Eye (tissue), 1 donor: ENCODE measurements around the gene SETDB2.
A peak's percentile ranks its signal among the peaks of the same experiment; 100 is the strongest.

Experiments used
- DNase-seq: peaks from one replicate; pipeline ENCODE4 v3.0.0-alpha.2; 2015

The SETDB2 gene

DNA sequence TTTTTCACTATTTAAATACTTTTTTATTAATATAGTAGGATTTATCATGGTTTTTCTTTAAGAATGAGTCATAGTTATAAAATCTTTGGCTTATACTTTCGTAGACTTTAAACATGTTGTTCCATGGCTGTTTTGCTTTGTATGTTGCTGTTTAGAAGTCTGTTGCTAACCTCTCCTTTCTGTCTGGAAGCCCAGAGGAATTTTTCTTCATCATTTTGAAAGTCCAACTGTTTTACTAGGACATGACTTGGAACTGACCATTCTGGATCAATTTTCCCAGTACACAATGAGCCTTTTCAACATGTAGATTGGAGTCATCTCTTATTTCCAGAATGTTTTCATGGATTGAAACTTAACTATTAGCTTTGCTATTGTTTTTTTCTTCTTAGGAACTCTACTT lies 8.1 kb upstream of the SETDB2 start:
- no peak for DNase-seq

DNA sequence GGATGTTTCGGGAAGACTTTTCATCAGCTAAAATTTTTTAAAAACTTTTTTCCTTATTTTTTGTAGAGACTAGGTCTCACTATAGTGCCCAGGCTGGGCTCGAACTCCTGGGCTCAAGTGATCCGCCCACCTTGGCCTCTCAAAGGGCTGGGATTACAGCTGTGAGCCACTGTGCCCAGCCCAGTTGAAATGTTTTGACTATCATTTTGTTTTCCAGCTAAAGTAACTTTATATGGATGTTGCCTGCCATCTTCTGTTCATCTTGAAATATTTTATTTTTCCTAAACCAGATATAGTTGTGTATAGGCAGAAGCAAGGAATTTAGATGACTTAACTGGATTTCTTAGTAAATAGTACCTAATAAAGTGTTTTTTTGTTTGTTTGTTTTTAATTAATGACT lies 7.2 kb upstream of the SETDB2 start:
- DNase-seq, result peak; percentile 30

DNA sequence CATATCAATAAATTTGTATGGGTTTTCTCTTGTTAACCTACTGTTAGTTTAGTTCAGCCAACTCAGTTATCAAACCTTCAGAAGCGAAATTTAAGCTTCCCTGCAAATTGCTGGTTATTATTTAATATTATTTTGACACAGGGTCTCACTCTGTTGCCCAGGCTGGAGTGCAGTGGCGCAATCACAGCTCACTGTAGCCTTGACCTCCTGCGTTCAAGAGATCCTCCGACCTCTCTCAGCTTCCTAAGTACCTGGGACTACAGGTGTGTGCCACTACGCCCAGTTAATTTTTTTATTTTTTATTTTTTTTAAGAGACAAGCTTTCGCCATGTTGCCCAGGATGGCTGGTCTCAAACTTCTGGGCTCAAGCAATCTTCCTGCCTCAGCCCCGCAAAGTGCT lies 6.4 kb upstream of the SETDB2 start:
- DNase-seq, result no peak

DNA sequence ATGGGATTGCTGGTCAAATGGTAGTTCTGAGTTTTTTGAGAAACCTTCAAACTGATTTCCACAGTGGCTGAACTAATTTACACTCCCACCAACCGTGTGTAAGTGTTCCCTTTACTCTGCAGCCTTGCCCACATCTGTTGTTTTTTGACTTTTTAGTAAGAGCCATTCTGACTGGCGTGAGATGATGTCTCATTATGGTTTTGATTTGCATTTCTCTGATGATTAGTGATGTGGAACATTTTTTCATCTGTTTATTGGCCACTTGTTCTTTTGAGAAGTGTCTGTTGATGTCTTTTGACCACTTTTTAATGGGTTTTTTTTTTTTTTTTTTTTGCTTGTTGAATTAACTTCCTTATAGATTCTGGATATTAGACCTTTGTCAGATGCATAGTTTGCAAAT lies 4.5 kb upstream of the SETDB2 start:
- DNase-seq, result no peak

DNA sequence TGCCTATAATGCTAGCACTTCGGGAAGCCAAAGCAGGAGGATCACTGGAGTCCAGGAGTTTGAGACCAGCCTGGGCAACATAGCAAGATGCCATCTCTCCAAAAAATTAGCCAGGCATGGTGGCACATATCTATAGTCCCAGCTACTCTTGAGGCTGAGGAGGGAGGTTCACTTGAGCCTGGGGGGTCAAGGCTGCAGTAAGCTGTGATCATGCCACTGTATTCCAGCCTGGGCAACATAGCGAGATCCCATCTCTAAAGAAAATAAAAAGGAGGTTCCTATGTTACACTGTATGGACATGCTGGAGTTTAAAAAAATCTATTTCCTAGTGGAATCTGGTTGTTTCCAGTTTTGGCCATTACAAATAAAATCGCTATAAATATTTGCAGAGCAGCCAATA lies 2.8 kb upstream of the SETDB2 start:
- no peak for DNase-seq

DNA sequence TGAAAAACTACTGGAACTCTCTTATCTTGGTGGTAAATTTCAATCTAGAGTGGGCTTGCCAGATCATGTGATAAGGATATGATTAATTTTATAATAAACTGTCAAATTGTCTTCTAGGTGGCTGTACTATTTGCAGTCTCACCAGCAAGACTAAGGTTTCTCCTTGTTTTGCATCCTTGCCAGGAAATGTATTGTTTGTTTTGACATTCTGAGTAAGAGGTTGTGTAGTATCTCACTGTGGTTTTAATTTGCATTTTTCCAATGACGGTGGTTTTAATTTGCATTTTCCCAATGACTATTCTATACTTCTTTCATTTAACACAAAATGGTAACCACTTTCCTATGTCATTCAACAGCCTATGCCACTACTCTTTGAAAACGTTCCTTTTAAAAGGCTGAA lies 2.2 kb upstream of the SETDB2 start:
- no peak for DNase-seq

DNA sequence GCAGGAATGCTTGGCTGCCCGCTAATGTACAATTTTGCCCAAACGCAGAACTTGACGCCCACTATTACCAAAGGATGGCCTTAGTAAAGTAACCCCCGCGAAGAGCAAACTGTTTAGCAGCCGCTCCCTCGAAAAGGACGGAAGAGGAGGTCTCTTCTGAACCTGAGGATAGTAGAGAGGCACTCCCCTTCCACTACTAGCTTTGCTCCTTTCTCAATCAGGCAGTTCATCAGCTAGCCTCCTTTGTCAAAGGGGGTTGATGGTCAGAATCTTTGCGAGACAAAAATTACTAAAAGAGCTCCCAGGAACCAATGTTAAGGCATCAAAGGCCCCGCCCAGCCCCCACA lies 744 bp upstream of the SETDB2 start:
- no peak for DNase-seq

DNA sequence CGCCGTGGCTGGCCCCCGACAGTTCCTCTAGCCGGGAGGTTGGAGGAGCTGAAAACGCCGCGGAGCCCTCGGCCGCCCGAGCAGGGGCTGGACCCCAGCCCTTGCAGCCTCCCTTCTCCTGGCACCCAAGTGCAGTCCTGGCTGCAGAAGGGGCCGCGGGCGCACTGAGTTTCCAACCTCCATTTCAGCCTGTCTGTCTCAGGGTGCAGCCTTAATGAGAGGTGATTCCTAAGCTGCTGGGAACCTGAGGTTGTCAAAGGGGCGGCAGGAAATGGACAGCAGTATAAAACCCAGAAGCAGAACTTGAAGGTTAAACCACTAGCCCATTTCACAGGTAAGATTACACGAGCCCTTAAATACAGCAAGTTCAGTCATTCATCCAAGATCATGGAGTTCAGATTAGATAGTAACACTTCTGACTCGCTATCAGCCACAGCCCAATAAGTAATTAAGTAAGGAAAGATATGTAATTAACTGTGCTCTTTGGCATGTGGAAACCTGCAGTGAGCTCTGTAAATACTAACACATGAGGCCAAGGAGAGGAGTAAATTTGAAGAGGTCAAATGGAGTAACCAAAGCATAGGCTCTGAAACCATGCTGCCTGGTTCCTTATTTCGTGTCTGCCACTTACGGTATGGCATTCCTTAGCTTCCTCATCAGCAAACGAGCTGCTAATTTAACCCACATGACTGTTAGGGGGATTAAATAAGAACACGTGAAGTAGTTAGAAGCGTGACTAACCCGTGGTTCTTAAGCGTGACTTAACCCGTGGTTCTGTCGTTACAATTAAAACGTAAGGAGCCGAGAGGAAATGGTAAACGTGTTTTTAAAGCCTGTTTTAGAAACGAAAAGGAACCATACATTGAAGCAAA lies 686 bp downstream of the SETDB2 start:
- DNase-seq, result peak; percentile 66

DNA sequence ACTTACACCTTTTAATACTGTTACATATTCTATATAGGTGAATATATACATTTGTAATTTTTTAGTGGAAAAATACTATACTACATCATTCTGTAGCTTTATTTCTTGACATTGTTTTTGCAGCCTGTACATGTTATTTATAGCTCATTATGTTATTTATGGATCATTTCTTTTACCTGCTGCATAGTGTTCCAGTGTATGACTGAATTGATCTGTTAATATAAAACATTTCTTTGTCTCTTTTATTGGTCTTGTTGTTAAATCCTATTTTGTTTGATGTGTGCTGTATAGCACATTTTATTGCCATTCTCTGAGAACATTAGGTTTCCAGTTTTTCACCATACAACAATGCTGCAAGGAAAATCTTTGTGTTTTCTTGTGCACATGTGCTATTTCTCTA lies 2.4 kb downstream of the SETDB2 start:
- no peak for DNase-seq

DNA sequence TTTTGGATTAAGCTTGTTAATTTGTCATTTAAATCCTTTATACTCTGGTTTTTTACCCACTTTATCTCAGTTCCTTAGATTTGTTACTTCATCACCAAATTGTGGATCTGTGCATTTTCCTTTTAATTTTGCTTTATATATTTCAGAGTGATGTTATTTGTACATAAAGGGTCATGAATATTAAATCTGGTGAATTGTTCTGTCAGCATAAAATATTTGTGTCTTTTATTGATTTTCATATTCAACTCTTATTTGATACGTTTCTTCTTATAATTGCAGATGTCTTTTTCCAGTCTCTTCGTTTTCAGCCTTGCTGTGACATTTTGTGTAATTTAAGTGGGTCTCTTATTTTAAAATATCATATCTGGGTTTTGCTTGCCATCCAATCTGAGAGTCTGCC lies 4.7 kb downstream of the SETDB2 start:
- DNase-seq, result no peak

DNA sequence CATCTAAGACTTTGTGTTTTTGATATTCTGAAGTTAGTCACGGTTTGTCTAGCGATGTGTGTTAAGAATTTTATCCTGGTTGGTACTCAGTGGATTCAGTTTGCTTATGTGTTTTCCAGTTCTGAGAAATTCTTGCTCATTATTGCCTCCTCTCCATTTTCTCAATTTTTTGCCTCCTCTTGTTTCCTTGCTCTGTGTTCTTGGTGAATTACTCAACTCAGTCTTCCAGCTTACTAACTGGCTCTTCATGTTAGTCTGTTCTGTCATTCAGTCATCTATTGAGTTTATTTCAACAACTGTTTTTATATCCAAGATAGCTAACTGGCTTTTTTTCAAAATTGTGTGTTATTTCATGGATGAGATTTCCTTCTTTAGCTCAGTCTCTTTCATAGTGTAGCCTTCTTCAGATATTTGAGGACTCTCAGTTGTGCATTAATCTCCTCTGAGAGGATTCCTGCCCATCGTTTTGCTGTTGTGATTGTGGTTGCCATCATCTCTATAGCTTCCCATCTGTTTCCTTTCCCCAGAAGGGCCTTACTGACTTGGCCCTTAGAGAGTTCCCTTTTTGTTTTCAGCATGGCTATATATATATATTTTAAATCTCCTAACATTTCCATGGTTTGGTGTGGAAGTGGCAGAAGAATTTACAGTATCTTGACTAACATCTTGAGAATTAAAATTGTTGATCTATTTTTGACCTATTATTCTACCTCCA lies 6.2 kb downstream of the SETDB2 start:
- DNase-seq, result no peak

DNA sequence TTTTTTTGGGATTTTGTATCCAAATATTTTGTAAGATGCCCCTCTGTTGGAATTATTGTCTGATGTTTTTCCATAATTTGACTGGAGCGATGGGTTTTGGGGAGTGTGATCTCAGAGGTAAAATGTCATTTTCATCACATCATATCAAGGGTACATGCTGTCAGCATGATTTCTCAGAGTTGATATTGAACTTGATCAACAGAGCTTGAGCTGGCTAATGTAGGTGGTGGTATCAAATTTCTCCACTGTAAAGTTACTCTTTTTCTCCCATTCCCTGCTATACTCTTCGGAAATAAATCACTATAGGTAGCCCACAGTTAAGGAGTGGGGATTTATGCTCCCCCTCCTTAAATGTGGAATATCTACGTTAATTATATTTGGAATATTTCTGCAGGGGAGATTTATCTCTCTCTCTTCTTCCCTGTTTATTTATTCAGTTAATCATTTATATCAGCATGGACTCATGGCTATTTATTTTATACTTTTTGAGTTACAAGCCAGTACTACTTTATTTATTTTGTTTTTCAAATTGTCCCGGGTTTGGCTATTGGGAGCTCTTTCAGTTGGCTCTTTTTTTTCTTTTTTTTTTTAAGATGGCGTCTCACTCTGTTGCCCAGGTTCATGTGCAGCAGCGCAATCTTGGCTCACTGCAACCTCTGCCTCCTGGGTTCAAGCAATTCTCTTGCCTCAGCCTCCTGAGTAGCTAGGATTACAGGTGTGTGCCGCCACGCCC lies 8.8 kb downstream of the SETDB2 start:
- DNase-seq, result no peak

DNA sequence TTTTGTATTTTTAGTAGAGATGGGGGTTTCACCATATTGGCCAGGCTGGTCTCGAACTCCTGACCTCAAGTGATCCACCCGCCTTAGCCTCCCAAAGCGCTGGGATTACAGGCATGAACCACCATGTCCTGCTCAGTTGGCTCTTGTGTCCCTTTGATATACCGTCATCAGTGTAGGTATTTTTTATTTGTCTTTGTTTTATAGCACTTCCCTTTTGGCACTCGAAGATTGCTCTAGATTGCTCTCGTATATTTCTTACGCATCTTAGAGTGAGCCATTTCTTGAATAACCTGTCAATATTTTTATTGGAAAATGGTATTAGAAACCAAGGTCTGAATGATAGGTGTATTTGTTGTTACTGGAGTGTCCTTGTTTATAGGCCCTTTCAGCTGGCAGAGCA lies 9.4 kb downstream of the SETDB2 start:
- DNase-seq, result no peak

DNA sequence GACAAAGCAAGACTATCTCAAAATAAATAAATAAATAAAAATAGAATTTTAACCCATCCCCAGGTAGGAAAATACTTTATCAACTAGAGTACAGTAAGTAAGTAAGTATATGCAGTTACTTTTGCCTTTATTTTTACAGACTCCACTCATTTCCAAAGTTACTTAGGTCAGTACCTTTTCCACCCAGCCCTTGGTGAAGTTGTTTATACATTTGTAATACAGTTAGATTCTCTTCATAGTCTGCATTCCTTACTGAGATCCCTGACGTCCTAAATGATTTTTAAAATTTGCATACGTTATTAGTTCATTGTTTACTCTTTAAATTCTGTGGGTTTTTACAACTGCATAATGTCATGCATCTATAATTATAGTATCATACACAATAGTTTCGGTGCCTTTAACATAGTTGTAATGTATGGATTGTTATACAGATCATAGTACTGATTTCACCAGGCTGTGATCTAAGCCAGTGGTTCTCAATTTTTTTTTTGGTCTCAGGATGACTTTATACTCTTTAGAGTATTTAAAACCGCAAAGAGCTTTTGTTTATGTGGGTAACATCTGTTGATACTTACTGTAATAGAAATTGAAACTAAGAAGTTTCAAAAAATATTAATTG lies 10.4 kb downstream of the SETDB2 start:
- DNase-seq, result no peak

DNA sequence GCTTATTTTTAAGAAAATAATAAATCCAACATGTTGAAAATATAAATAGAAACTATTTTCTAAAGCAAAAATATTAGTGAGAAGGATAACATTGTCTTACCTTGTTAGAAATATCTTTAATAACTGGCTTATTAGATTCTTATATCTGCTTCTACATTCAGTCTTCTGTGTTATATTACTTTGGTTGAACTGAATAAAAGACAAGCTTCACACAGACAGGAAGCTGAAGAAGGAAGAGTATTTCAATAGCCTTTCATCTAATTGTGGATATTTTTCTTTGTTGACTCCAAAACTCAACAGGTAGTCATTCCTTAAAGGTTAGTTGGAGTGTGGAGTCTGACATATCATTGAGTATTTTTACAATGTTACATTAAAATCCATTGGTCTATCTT lies 10.9 kb downstream of the SETDB2 start:
- DNase-seq, result no peak

DNA sequence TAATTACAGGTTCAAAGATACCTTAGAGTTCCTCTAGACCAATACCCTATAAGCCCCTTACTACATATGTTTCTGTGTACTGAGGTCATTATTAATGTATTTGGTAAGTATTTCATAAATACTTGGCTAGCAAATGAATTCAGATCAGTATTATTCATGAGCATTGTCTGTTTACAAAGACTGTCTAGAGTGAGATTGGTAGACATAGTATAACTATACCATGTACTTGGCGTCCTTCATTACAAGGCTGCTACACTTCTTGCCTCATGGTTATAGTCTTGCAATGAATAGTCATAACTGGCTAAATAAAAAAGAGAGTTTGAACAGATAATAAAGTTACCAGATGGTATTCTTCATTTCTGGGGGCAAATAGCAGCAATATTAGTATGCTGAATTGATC lies 12.1 kb downstream of the SETDB2 start:
- no peak for DNase-seq

DNA sequence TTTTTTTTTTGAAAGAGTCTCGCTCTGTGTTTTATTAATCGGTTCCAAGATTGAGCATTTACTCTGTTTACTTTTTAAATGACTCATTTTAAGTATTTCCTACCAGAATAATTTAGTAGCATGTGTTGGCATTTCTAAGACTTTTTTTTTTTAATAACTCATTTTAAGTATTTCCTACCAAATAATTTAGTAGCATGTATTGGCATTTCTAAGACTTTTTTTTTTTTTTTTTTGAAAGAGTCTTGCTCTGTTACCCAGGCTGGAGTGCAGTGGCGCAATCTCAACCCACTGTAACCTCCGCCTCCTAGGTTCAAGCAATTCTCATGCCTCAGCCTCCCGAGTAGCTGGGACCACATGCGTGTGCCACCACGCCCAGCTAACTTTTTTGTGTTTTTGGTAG lies 13.1 kb downstream of the SETDB2 start:
- DNase-seq, result no peak

DNA sequence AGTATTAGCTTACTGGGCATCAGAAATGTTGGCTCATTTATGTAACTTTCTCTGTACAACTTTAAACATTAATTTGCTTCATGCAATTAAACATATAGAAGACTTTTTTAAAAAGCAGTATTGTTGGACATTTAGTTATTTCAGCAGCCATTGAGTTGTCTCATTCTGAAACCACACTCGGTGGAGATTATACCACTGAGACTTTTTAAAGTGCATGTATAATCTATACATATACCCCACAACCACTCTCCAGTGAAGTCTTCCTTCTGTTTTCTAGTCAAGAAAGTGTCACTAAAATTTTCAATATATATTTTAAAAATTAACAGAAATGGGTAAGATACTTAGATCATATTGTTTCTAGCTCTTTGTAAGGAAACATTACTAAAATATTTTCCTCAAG lies 15.5 kb downstream of the SETDB2 start:
- no peak for DNase-seq

DNA sequence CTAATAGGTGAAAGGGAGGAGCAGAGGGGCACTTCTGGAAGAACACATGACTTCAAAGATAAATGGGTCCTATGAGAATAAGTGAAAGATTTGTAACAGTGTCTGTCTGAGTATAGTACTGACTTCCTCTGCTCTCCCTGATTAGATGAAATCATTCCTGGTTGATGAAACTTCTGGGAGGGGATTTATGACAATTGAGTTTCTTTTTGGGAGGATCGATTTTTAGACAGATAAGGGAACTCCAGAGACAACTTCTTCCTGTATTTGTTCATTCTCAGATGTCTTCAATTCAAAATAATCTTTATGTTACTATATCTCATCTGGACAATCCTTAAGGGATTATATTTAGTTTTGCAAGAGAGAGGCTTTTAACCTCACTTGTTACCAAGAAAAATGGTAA lies 20.0 kb downstream of the SETDB2 start:
- DNase-seq, result no peak

DNA sequence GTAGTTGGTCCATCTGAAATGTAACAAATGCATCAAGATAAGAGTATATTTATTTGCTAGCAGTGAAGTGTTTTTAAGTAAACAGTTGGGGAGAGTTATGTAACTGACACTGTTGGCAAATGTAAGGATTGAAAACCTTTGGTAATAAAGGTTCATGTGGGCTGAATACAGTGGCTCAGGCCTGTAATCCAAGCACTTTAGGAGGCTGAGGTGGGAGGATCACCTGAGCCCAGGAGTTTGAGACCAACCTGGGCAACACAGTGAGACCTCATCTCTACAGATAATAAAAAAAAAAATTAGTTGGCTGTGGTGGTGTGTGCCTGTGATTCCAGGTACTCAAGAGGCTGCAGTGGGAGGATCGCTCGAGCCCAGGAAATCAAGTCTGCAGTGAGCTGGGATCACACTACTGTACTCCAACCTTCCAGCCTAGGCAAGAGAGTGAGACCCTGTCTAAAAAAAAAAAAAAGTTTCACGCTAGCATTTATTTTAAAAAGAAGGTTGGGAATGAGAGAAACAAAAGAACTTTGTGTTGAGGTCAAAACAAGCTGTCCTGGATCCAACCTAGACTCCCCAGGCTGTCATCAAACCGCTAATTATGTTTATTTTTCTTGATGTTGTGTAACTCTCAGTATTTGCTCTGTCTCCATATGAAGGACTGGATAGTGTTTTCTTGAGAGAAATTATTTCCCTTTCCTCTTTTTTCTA lies 20.7 kb downstream of the SETDB2 start:
- DNase-seq, result no peak

DNA sequence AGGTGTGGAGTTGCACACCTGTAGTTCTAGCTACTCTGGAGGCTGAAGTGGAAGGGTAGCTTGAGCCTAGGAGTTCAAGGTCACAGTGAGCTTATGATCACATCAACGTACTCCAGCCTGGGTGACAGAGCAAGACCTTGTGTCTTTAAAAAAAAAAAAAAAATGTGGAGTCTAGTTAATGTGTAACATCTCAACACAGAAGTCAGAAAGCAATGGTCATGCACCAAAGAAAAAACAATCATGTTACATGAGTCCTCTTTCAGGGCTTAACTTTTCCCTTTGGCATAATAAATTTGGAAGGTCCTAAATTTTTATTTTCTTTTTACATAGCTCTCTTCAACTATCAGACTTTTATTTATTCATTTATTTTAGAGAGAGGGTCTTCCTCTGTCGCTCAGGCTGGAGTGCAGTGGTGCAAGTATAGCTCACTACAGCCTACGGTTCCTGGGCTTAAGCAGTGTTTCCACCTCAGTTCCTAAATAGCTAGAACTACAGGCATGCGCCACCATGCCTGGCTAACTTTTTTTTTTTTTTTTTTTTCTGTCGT lies 22.3 kb downstream of the SETDB2 start:
- DNase-seq, result no peak

DNA sequence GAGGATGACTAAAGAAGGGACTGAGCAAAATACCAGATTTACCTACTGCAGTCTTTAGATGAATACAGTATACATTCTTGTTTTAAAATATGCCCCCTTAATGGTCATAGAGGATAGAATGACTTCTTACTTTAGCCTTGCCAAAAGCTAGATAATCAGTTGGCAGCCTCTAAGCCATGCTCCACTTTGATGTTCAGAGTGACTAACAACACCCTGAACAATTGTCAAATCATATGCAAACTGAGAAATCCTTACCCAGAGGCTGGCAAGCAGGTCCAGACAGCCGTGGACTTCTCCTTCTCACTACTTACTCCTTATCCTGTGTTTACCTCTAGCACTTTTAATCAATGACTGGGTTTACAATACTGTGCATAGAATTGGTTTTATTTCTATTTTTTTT lies 28.1 kb downstream of the SETDB2 start:
- no peak for DNase-seq

DNA sequence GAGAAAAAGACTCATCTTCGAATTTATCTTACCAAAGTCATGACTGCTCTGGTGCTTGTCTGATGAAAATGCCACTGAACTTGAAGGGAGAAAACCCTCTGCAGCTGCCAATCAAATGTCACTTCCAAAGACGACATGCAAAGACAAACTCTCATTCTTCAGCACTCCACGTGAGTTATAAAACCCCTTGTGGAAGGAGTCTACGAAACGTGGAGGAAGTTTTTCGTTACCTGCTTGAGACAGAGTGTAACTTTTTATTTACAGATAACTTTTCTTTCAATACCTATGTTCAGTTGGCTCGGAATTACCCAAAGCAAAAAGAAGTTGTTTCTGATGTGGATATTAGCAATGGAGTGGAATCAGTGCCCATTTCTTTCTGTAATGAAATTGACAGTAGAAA lies 32.5 kb downstream of the SETDB2 start:
- no peak for DNase-seq
